Thyroid gland (tissue), 4 donors: ENCODE results near the gene RASGRP3. TPM values are rescaled to one million over a fixed set of nuclear protein-coding genes. Genes with fewer than 3 reads are reported as not detected.
A peak's percentile ranks its signal among the peaks of the same experiment; 100 is the strongest.

Experiments used
- DNase-seq, 2 donors: peaks; one replicate each; pipeline ENCODE4 v3.0.0-alpha.2; 2019
- H3K27ac ChIP-seq, 3 donors: fragments of 200-600 bp; sonication (generic); 1 replicate in 2 of 3; 2 replicates in 1 of 3; pipeline ENCODE4 v1.5.1; 2016 to 2019; ENCODE audit warnings: mild to moderate bottlenecking in 1 of 3, moderate library complexity in 1 of 3
- H3K27me3 ChIP-seq: fragments of 200-600 bp; sonication (generic); one replicate; pipeline ENCODE4 v1.5.1; 2019
- H3K36me3 ChIP-seq, 2 donors: fragments of 200-600 bp; sonication (generic); one replicate each; pipeline ENCODE4 v1.5.1; 2016 to 2019
- H3K4me1 ChIP-seq, 2 donors: fragments of 200-600 bp; sonication (generic); one replicate each; pipeline ENCODE4 v1.5.1; 2017 to 2019
- H3K4me3 ChIP-seq, 3 donors: fragments of 200-600 bp; sonication (generic); replicated peaks in 1 of 3; 1 replicate in 2 of 3; 2 replicates in 1 of 3; pipeline ENCODE4 v1.5.1; 2016; ENCODE audit warnings: mild to moderate bottlenecking in 1 of 3
- H3K9me3 ChIP-seq: fragments of 200-600 bp; sonication (generic); one replicate; pipeline ENCODE4 v1.5.1; 2017
- CTCF ChIP-seq, 6 experiments: fragments of 200-600 bp in 3 of 6; fragments of 450-650 bp in 3 of 6; sonication (generic) in 3 of 6; IDR thresholded peaks; one replicate each; pipeline ENCODE4 v1.5.1; 2016 to 2019; ENCODE audit warnings: antibody characterized with exemption in 6 of 6, mild to moderate bottlenecking in 2 of 6, inconsistent platforms in 1 of 6, moderate library complexity in 1 of 6
- POLR2A ChIP-seq, 2 donors: fragments of 450-650 bp; IDR thresholded peaks; one replicate each; pipeline ENCODE4 v1.6.1; 2017; ENCODE audit warnings: antibody characterized with exemption in 2 of 2, mild to moderate bottlenecking in 2 of 2, moderate library complexity in 1 of 2
- WGBS, 2 donors: methylation state at CpG; one replicate each; pipeline ENCODE4 v1.1.5; 2017; 5-methylcytosine and 5-hydroxymethylcytosine counted together
- intact Hi-C: fragments of 100-400 bp; cut with DNase I; formaldehyde crosslinking; loops from one replicate; pipeline ENCODE4 v1.15.1; 2023
- total RNA-seq, 4 donors: library from RNA; depleted of rRNA; stranded (reverse); fragments of >200 nt; gene quantifications; one replicate each; pipeline ENCODE4 v1.2.3, GENCODE V29; 2016

The RASGRP3 gene
- total RNA-seq, 4 donors from 2014 or later, result 30.9 to 46.9 (median 34.8) TPM

GRCh38 chr2:33599175-33599942 lies 122.9 kb downstream of the RASGRP3 start, which contains the start of gene FAM98A:
FAM98A (minus strand) TSS chr2:33599299; CDS start chr2:33599221, 78 bp downstream.
- intact Hi-C loops, result no loop called here

GRCh38 chr2:33599943-33600192 lies 123.4 kb downstream of the RASGRP3 start:
- TF ChIP-seq POLR2A (IDR thresholded peaks at IDR 0.05) (no peak), CTCF (IDR thresholded peaks at IDR 0.05) (no peak)
- intact Hi-C loops, result no loop called here
- DNase-seq, result no peak

More at GRCh38 chr2:33599175-33599942, 122.9 kb downstream of the RASGRP3 start, which contains the start of gene FAM98A:
- peaks cover 0 to 3% of the 10 kb centered on the region in 2 donors for H3K36me3 ChIP-seq
- H3K27ac ChIP-seq, result peak within 1 kb of the TSS; percentile 52 to 79 (median 69)
- no peaks in the 10 kb centered on the region for H3K27me3 ChIP-seq
- peak within 1 kb of the TSS; percentile 89 to 97 (median 91) for H3K4me3 ChIP-seq
- 0% methylated on average over 38 to 43 of the region's 56 CpGs for WGBS, 2 donors
- H3K9me3 ChIP-seq, result no peaks in the 10 kb centered on the region
- DNase-seq, result peak; percentile 99 to 100
- peak in 2 of 6 experiments; percentile 2 to 6 for TF ChIP-seq CTCF (IDR thresholded peaks at IDR 0.05)
- TF ChIP-seq POLR2A (IDR thresholded peaks at IDR 0.05), result peak in 1 of 2 donors; percentile 81
- H3K4me1 ChIP-seq, result peaks cover 15 to 20% of the 10 kb centered on the region in 2 donors

DNA sequence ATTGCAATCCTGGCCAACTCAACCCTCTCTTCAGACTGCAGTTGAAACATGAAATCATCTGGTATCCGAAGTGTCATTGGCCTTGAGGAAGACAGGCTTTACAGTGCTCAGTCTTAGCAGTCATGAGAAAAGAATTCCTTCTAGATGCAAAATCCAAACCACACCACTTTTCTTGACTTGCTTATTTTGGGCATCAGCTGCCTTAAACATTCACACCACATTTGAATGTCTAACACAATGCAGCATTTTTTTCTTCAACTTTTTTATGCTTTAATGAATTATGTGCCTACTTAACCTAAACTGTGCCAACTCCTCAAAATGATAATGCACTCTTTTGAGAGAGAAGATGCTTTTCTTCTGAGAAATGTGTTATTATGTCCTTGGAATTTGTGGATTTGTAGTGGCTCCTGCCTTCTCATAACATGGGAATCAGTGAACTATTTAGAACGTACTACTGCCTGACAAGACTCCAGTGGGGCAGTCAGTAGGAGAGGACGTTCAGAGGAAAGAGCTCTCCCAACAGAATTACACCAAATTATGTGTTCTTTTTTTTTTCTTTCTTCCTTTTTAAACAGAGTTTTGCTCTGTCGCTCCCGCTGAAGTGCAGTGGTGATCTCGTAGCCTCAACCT lies 125.9 kb downstream of the RASGRP3 start:
- Histone ChIP-seq H3K36me3 (no peaks in the 10 kb centered on the region), H3K9me3 (no peaks in the 10 kb centered on the region), H3K4me1 (peaks cover 11 to 22% of the 10 kb centered on the region in 2 donors), H3K27ac (no peak overlapping the region), H3K27me3 (no peaks in the 10 kb centered on the region), H3K4me3 (no peak overlapping the region)
- DNase-seq, result no peak
- intact Hi-C loops, result no loop called here
- TF ChIP-seq CTCF (IDR thresholded peaks at IDR 0.05) (no peak), POLR2A (IDR thresholded peaks at IDR 0.05) (no peak)
- WGBS, 2 donors, result 85% methylated on average over 6 of the region's 6 CpGs

More at GRCh38 chr2:33599943-33600192, 123.4 kb downstream of the RASGRP3 start:
- Histone ChIP-seq H3K27ac (peak overlapping the region in 2 of 3 donors; percentile 1 to 53), H3K36me3 (peaks cover 0 to under 1% of the 10 kb centered on the region in 2 donors), H3K27me3 (no peaks in the 10 kb centered on the region), H3K4me3 (peak overlapping the region; percentile 10 to 91 (median 60)), H3K9me3 (no peaks in the 10 kb centered on the region), H3K4me1 (peaks cover 19 to 20% of the 10 kb centered on the region in 2 donors)
- 32 to 33% methylated on average over 3 of the region's 3 CpGs for WGBS, 2 donors

GRCh38 chr2:33603416-33603815 lies 127.0 kb downstream of the RASGRP3 start:
- DNase-seq, result no peak
- Histone ChIP-seq H3K36me3 (no peaks in the 10 kb centered on the region), H3K27me3 (no peaks in the 10 kb centered on the region), H3K27ac (no peak overlapping the region), H3K4me1 (peaks cover under 1 to 11% of the 10 kb centered on the region in 2 donors), H3K4me3 (no peak overlapping the region), H3K9me3 (no peaks in the 10 kb centered on the region)
- 84 to 86% methylated on average over 3 of the region's 3 CpGs for WGBS, 2 donors
- TF ChIP-seq POLR2A (IDR thresholded peaks at IDR 0.05) (no peak), CTCF (IDR thresholded peaks at IDR 0.05) (no peak)
- intact Hi-C loops, result no loop called here

DNA sequence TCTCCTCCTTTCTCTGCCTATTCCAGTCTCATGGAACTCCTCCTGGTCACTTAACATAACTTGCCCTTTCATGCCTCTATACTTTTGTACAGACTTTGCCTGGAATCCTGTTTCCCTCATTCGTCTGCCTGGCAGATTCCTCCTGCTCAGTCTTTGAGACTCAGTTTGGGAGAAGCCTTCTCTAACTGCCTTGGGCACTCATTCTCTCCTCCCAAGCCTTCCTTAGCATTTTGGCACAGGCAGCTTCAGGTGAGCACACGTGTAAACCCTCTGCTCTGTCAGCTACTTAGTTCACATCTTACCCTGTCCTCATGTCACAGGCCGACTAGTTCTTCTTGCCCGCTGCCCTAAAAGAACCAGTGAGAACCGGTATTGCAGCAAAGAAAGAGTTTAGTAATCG lies 128.6 kb downstream of the RASGRP3 start:
- Histone ChIP-seq H3K27ac (peak overlapping the region in 2 of 3 donors; percentile 69 to 80), H3K9me3 (no peaks in the 10 kb centered on the region)
- 33 to 41% methylated on average over 6 of the region's 6 CpGs for WGBS, 2 donors

More for the DNA sequence above, 128.6 kb downstream of the RASGRP3 start:
- Histone ChIP-seq H3K36me3 (no peaks in the 10 kb centered on the region), H3K4me1 (peaks cover 0 to 11% of the 10 kb centered on the region in 2 donors), H3K4me3 (no peak overlapping the region), H3K27me3 (no peaks in the 10 kb centered on the region)
- peak in 1 of 2 donors; percentile 12 for TF ChIP-seq POLR2A (IDR thresholded peaks at IDR 0.05)
- no peak for TF ChIP-seq CTCF (IDR thresholded peaks at IDR 0.05)
- peak; percentile 38 to 60 for DNase-seq
- intact Hi-C loops, result no loop called here
